HCT116 (cell line): ENCODE data around the gene ITPR1.

ENCODE experiments used
- EZH2phosphoT487 ChIP-seq: fragments of 200-600 bp; IDR thresholded peaks from 2 replicates; pipeline ENCODE4 v1.6.1; 2018; ENCODE audit warnings: antibody characterized with exemption, borderline replicate concordance
- TF ChIP-seq, protein P1 (sequence below): IDR thresholded peaks from 2 replicates; pipeline ENCODE4 v1.6.1; 2012

DNA sequence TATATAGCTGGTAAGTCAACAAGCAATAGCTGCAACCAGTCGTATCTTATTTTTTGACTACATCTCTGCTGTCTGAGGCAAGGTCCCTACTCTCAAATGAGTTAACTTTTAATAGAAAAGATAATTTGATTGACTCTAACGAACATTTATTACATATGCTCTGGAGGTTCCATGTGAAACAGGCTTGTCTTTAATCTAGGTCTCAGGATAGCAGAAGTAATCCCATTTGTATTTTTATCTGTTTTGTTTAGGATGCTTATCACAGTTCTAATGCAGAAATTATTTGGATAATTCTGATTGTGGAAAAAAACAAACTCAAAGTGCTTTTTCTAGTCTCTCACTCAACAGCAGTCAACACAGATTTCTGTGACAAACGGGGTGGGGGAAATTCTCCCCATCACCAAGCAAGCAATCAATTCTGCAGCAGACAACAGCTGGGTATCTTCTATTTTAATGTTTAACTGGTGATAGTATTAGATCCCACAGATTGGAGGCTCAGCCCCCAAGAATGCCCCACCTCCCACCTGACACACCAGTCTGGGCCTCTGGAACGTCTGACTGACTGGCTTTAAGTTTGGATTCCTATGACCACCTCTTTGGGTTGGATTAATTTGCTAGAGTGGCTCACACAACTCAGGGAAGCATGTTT, 58.8 kb downstream of the ITPR1 start:
- TF ChIP-seq EZH2phosphoT487: no peak
- TF ChIP-seq, protein P1, sequence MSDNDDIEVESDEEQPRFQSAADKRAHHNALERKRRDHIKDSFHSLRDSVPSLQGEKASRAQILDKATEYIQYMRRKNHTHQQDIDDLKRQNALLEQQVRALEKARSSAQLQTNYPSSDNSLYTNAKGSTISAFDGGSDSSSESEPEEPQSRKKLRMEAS: no peak
